Endodermal cell (in vitro differentiated cells): ENCODE measurements around the gene PDZRN4. TPM values are rescaled to one million over a fixed set of nuclear protein-coding genes. Genes with fewer than 3 reads are reported as not detected.

Experiments
- DNase-seq: peaks from one replicate; pipeline ENCODE4 v3.0.0-alpha.2; 2017
- H3K27ac ChIP-seq: 2 replicates; pipeline ENCODE4 v1.5.1; 2013; ENCODE audit warnings: mild to moderate bottlenecking, low read depth, low read length, moderate library complexity
- H3K27me3 ChIP-seq: 2 replicates; pipeline ENCODE4 v1.6.1; 2013; ENCODE audit warnings: mild to moderate bottlenecking, low read length, moderate library complexity; ENCODE audit not compliant: insufficient read depth, control insufficient read depth, poor library complexity, severe bottlenecking
- H3K36me3 ChIP-seq: 2 replicates; pipeline ENCODE4 v1.7.0; 2013; ENCODE audit warnings: mild to moderate bottlenecking, low read length, moderate library complexity; ENCODE audit not compliant: control insufficient read depth, insufficient read depth
- H3K4me1 ChIP-seq: one replicate; pipeline ENCODE4 v1.7.0; 2013; ENCODE audit warnings: low read length; ENCODE audit not compliant: control insufficient read depth, insufficient read depth
- H3K4me3 ChIP-seq: 2 replicates; pipeline ENCODE4 v1.5.1; 2013; ENCODE audit warnings: mild to moderate bottlenecking, low read length, moderate library complexity
- H3K9ac ChIP-seq: 2 replicates; pipeline ENCODE4 v1.6.1; 2013; ENCODE audit warnings: mild to moderate bottlenecking, low read length, moderate library complexity; ENCODE audit not compliant: poor library complexity, severe bottlenecking; ENCODE audit errors: extremely low read depth
- H3K9me3 ChIP-seq: 2 replicates; pipeline ENCODE4 v1.6.1; 2013; ENCODE audit warnings: mild to moderate bottlenecking, low read length, moderate library complexity; ENCODE audit not compliant: control insufficient read depth
- H3K27ac Mint-ChIP-seq: 2 replicates; pipeline ENCODE4 v1.8.0; 2020; ENCODE audit warnings: mixed read lengths
- H3K27me3 Mint-ChIP-seq: 2 replicates; pipeline ENCODE4 v1.8.0; 2021; ENCODE audit warnings: mild to moderate bottlenecking, mixed read lengths; ENCODE audit not compliant: insufficient read depth
- H3K36me3 Mint-ChIP-seq: 2 replicates; pipeline ENCODE4 v1.8.0; 2020; ENCODE audit warnings: low read depth, mixed read lengths
- H3K4me1 Mint-ChIP-seq: 2 replicates; pipeline ENCODE4 v1.8.0; 2020; ENCODE audit warnings: mixed read lengths
- H3K4me3 Mint-ChIP-seq: 2 replicates; pipeline ENCODE4 v1.8.0; 2020; ENCODE audit warnings: mild to moderate bottlenecking, moderate library complexity, mixed read lengths
- H3K9me3 Mint-ChIP-seq: 2 replicates; pipeline ENCODE4 v1.8.0; 2020; ENCODE audit warnings: mild to moderate bottlenecking, mixed read lengths
- WGBS, 2 experiments: methylation state at CpG; one replicate each; pipeline versions ENCODE4 v1.1.5 to v1.1.7; 2013; ENCODE audit warnings: missing lambda C conversion rate in 2 of 2, mixed read lengths in 1 of 2; ENCODE audit not compliant: insufficient coverage in 1 of 2, insufficient read length in 1 of 2; 5-methylcytosine and 5-hydroxymethylcytosine counted together
- total RNA-seq, 2 donors: library from RNA; stranded (reverse); fragmentation: NEBNext Ultra II Directional in 1 of 2; extraction: Animal tissue kit (Norgen Biotek cat#: 25700) in 1 of 2; gene quantifications; 2 replicates in 1 of 2; 3 replicates in 1 of 2; pipeline ENCODE4 v1.2.1, GENCODE V29; 2021
- TF ChIP-seq, protein P1 (sequence below): fragments of 200-600 bp; sonication (generic); conservative IDR thresholded peaks from 2 replicates; pipeline ENCODE4 v1.5.0; 2021; ENCODE audit warnings: antibody characterized with exemption, mild to moderate bottlenecking

Gene PDZRN4
- total RNA-seq, 2 donors from 2014 or later = 1.6 to 1.9 TPM

DNA sequence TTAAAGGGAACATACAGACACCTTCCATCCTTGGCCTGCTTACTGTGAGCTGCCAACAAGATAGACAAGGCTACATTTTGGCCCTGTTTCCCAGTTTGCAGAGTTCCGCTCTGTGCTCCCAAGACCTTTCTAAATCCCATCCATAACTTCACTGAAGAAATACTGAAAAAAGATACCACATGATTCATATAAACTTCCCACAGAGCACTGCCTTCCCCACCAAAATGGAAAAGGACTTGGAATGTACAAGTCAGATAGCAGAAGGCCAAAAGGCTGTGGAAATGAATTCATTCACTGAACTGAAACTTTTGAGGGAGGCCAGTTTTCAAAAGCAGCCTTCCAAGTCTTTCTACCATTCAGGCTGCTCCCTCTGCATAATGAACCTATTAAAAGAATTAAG is 29.6 kb downstream of the PDZRN4 start:
- H3K27ac ChIP-seq = no peak overlapping the region
- Mint-ChIP-seq H3K9me3 (no peaks in the 10 kb centered on the region), H3K27me3 (no peaks in the 10 kb centered on the region), H3K27ac (no peak overlapping the region), H3K4me3 (no peak overlapping the region), H3K4me1 (no peaks in the 10 kb centered on the region), H3K36me3 (no peaks in the 10 kb centered on the region)
- H3K4me3 ChIP-seq = no peak overlapping the region
- 96 to 100% methylated on average over 1 of the region's 1 CpG for WGBS, 2 experiments
- H3K4me1 ChIP-seq = no peaks in the 10 kb centered on the region
- no peak overlapping the region for H3K9ac ChIP-seq
- no peaks in the 10 kb centered on the region for H3K27me3 ChIP-seq
- TF ChIP-seq, protein P1, sequence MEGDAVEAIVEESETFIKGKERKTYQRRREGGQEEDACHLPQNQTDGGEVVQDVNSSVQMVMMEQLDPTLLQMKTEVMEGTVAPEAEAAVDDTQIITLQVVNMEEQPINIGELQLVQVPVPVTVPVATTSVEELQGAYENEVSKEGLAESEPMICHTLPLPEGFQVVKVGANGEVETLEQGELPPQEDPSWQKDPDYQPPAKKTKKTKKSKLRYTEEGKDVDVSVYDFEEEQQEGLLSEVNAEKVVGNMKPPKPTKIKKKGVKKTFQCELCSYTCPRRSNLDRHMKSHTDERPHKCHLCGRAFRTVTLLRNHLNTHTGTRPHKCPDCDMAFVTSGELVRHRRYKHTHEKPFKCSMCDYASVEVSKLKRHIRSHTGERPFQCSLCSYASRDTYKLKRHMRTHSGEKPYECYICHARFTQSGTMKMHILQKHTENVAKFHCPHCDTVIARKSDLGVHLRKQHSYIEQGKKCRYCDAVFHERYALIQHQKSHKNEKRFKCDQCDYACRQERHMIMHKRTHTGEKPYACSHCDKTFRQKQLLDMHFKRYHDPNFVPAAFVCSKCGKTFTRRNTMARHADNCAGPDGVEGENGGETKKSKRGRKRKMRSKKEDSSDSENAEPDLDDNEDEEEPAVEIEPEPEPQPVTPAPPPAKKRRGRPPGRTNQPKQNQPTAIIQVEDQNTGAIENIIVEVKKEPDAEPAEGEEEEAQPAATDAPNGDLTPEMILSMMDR = no peak
- no peaks in the 10 kb centered on the region for H3K36me3 ChIP-seq
- no peaks in the 10 kb centered on the region for H3K9me3 ChIP-seq
- no peak for DNase-seq

DNA sequence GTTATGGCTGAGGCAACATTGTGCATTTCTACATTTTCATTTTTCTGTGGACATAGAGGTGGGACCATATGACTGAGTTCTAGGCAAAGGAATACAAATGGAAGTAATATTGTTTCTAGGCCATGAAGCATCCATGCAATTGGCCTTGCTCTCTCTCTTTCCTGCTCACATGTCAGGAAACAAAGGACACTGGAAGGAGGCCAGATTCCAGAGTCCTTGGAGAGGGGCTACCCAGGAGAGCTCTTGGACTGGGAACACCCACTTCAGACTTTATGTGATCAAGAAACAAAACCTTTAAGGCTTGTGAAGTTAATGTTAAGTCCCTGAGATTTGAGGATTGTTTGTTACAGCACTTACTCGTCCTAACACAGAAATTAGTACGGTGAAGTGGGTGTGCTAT is 32.8 kb downstream of the PDZRN4 start:
- H3K9me3 Mint-ChIP-seq = no peaks in the 10 kb centered on the region
- DNase-seq = no peak
- TF ChIP-seq, protein P1 = no peak
- H3K4me1 Mint-ChIP-seq = no peaks in the 10 kb centered on the region
- no peak overlapping the region for H3K27ac ChIP-seq
- no peaks in the 10 kb centered on the region for H3K36me3 Mint-ChIP-seq
- H3K27me3 Mint-ChIP-seq = no peaks in the 10 kb centered on the region
- H3K27ac Mint-ChIP-seq = no peak overlapping the region
- H3K4me3 ChIP-seq = no peak overlapping the region
- H3K36me3 ChIP-seq = no peaks in the 10 kb centered on the region
- WGBS, 2 experiments = 100% methylated on average over 2 of the region's 2 CpGs; no CpG with 5 or more reads in 1 of the 2 experiments
- H3K4me1 ChIP-seq = no peaks in the 10 kb centered on the region
- no peak overlapping the region for H3K4me3 Mint-ChIP-seq
- no peak overlapping the region for H3K9ac ChIP-seq
- H3K27me3 ChIP-seq = no peaks in the 10 kb centered on the region
- H3K9me3 ChIP-seq = no peaks in the 10 kb centered on the region

DNA sequence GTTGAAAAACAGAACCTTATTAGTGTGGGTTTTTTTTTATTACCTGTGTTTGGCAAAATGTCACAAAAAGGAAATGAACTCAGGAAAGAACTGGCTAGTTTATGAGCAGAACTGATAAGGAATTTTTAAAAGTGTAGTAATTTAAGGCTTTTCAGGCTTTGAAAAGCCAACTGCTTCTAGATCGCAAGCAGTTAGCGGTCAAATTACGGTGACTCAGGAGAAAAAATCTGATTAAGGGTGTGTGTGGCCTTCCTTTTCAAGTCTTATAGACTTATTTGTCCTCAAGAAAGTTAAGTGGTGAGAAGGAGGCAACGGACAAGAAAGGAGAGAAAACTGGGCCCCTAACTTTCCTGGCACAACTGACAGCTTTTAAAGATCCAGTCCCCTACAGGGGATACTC is 33.4 kb downstream of the PDZRN4 start:
- H3K9me3 Mint-ChIP-seq = no peaks in the 10 kb centered on the region
- Histone ChIP-seq H3K9ac (no peak overlapping the region), H3K27ac (no peak overlapping the region), H3K36me3 (no peaks in the 10 kb centered on the region), H3K27me3 (no peaks in the 10 kb centered on the region), H3K4me1 (no peaks in the 10 kb centered on the region), H3K4me3 (no peak overlapping the region), H3K9me3 (no peaks in the 10 kb centered on the region)
- no peak for DNase-seq
- H3K27me3 Mint-ChIP-seq = no peaks in the 10 kb centered on the region
- H3K27ac Mint-ChIP-seq = no peak overlapping the region
- no peaks in the 10 kb centered on the region for H3K36me3 Mint-ChIP-seq
- H3K4me1 Mint-ChIP-seq = no peaks in the 10 kb centered on the region
- H3K4me3 Mint-ChIP-seq = no peak overlapping the region
- TF ChIP-seq, protein P1 = no peak
- 79 to 86% methylated on average over 4 of the region's 4 CpGs for WGBS, 2 experiments
